Measurements from ENCODE around the gene AGTPBP1.
"Not testable (repeated sequence)": the region's sequence is repeated elsewhere in the genome, so short reads cannot be mapped to it uniquely, and the experiment has no call there.

AGTPBP1 gene

DNA sequence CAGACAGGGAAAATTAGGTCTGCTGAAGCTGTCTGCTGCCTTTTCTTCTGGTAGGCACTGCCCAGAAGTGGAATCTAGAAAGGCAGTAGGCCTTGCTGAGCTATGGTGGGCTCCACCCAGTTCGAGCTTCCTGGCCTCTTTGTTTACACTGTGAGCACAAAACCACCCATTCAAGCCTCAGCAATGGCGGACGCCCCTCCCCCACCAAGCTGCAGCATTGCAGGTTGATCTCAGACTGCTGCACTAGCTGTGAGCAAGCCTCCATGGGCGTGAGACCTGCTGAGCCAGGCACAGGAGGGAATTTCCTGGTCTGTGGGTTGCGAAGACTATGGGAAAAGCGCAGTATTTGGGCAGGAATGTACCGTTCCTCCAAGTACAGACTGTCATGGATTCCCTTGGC, 18.5 kb downstream of the AGTPBP1 start:
- DNase-seq = no peak
- in situ Hi-C loops (cut with HindIII; ENCODE audit: low pct_ligation_motif_present, low pct_unique_long_range_greater_than_20kb, low sequenced_read_pairs) = no loop called here

DNA sequence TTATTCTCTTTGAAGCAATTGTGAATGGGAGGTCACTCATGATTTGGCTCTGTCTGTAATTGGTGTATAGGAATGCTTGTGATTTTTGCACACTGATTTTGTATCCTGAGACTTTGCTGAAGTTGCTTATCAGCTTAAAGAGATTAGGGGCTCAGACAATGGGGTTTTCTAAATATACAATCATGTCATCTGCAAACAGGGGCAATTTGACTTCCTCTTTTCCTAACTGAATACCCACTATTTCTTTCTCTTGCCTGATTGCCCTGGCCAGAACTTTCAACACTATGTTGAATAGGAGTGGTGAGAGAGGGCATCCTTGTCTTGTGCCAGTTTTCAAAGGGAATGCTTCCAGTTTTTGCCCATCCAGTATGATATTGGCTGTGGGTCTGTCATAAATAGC, 22.3 kb downstream of the AGTPBP1 start:
- in situ Hi-C loops (cut with HindIII; ENCODE audit: low pct_ligation_motif_present, low pct_unique_long_range_greater_than_20kb, low sequenced_read_pairs); DNase-seq: not testable (repeated sequence)

DNA sequence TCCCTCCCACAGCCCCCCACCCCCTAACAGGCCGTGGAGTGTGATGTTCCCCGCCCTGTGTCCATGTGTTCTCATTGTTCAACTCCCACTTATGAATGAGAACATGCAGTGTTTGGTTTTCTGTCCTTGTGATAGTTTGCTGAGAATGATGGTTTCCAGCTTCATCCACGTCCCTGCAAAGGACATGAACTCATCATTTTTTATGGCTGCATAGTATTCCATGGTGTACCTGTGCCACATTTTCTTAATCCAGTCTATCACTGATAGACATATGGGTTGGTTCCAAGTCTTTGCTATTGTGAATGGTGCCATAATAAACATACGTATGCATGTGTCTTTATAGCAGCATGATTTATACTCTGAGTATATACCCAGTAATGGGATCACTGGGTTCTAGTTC, 23.9 kb downstream of the AGTPBP1 start:
- DNase-seq; in situ Hi-C loops (cut with HindIII; ENCODE audit: low pct_ligation_motif_present, low pct_unique_long_range_greater_than_20kb, low sequenced_read_pairs): not testable (repeated sequence)

DNA sequence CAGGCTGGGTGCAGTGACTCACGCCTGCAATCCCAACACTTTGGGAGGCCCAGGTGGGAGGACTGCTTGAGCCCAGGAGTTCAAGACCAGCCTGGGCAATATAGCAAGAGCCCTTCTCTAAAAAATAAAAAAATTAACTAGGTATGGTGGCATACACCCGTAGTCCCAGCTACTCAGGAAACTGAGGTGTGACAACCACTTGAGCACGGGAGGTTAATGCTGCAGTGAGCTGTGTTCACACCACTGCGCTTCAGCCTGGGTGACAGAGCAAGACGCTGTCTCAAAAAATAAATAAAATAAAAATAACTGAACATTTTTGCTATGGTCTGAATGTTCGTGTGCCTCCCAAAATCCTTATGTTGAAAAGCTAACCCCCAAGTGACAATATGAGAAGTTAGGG, 24.5 kb downstream of the AGTPBP1 start:
- in situ Hi-C loops (cut with HindIII; ENCODE audit: low pct_ligation_motif_present, low pct_unique_long_range_greater_than_20kb, low sequenced_read_pairs) = no loop called here
- DNase-seq = no peak

- in situ Hi-C loops (cut with HindIII; ENCODE audit: low pct_ligation_motif_present, low pct_unique_long_range_greater_than_20kb, low sequenced_read_pairs) = no loop called here
These were observed 25.5 kb downstream of the AGTPBP1 start for GRCh38 chr9:85716031-85716877.

DNA sequence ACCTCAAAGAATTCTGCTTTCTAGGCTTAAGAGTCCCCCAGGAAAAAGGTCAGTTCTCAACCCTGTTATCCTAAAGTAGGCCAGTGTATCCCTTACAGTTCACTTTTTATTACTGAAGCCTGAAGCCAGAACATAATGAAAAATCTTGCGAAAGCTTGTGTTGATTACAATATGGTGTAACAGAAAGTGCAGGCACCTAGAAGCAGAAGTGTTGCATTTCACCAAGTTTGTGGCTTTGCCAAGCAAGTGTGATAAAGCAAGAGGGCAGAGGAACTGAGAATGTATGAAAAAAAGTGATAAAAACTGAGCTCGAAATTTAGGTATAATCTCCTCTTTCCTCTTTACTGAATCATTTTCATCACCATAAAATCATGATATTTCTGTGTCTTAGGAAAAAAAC, 26.2 kb downstream of the AGTPBP1 start:
- DNase-seq = no peak
- in situ Hi-C loops (cut with HindIII; ENCODE audit: low pct_ligation_motif_present, low pct_unique_long_range_greater_than_20kb, low sequenced_read_pairs) = no loop called here

More at GRCh38 chr9:85716031-85716877, 25.5 kb downstream of the AGTPBP1 start:
- DNase-seq = peak; percentile 9

DNA sequence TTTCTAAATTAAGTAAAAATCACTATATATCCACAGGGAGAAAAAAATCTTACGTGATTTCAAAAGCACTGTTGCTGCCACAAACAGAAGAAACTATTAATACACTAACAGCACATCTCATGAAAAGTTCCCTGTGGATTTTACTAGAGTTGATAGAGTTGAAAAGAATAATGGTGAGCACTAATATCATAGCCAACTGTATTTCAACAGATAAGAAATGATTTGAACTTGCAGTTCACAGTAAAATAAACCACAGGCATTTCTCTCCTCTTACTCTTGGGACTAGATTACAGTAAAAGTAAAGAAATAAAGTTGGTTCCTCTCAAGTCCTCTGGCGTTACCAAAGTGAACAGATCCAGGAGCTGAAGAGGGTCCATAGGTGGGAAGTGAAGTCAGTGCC, 27.9 kb downstream of the AGTPBP1 start:
- no peak for DNase-seq
- in situ Hi-C loops (cut with HindIII; ENCODE audit: low pct_ligation_motif_present, low pct_unique_long_range_greater_than_20kb, low sequenced_read_pairs) = no loop called here

GRCh38 chr9:85704744-85705143, 37.0 kb downstream of the AGTPBP1 start:
- DNase-seq = no peak
- in situ Hi-C loops (cut with HindIII; ENCODE audit: low pct_ligation_motif_present, low pct_unique_long_range_greater_than_20kb, low sequenced_read_pairs) = no loop called here

DNA sequence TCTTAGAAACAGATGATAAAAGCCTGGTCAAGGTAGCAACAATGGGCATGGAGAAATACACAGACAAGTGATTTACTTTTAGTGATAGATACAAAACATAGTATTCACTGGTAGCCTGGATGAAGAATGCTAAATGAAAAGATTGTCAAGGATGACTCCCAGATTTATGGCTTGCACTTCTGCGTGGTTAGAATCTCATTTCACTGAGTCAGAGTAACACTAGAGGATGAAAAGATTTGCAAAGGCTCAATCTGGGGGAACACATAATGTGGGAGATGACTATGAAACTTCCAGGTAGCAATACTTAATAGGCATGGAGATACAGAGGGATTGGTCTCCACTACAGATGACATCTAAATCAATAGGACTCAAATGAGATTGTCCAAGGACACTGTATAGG, 38.4 kb downstream of the AGTPBP1 start:
- no peak for DNase-seq
- in situ Hi-C loops (cut with HindIII; ENCODE audit: low pct_ligation_motif_present, low pct_unique_long_range_greater_than_20kb, low sequenced_read_pairs) = no loop called here

GRCh38 chr9:85702726-85703289, 38.9 kb downstream of the AGTPBP1 start:
- DNase-seq = no peak
- in situ Hi-C loops (cut with HindIII; ENCODE audit: low pct_ligation_motif_present, low pct_unique_long_range_greater_than_20kb, low sequenced_read_pairs) = no loop called here

GRCh38 chr9:85702191-85702590, 39.6 kb downstream of the AGTPBP1 start:
- no peak for DNase-seq
- in situ Hi-C loops (cut with HindIII; ENCODE audit: low pct_ligation_motif_present, low pct_unique_long_range_greater_than_20kb, low sequenced_read_pairs) = no loop called here

DNA sequence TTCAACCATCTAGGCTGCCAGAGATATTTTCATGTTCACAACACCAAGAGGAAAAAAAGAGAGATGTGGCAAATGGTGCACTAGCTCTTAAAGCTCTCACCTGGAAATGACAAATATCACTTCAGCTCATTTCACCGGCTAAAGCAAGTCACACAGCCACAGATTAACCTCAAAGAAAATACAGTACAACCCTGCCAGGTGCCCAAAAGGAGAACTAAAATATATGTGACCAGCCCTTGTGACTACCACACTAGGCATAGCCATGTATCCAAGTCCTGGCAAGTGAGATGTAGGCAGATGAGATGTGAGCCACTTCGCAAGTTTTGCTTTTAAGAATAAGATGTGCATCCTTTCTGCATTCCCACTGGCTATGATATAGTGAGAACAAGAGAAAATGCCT, 41.4 kb downstream of the AGTPBP1 start:
- in situ Hi-C loops (cut with HindIII; ENCODE audit: low pct_ligation_motif_present, low pct_unique_long_range_greater_than_20kb, low sequenced_read_pairs) = no loop called here
- no peak for DNase-seq

GRCh38 chr9:85688361-85688760, 53.4 kb downstream of the AGTPBP1 start:
- in situ Hi-C loops (cut with HindIII; ENCODE audit: low pct_ligation_motif_present, low pct_unique_long_range_greater_than_20kb, low sequenced_read_pairs) = no loop called here
- DNase-seq = no peak

GRCh38 chr9:85685081-85685480, 56.7 kb downstream of the AGTPBP1 start:
- in situ Hi-C loops (cut with HindIII; ENCODE audit: low pct_ligation_motif_present, low pct_unique_long_range_greater_than_20kb, low sequenced_read_pairs) = no loop called here
- DNase-seq = no peak

GRCh38 chr9:85676790-85677189, 65.0 kb downstream of the AGTPBP1 start:
- in situ Hi-C loops (cut with HindIII; ENCODE audit: low pct_ligation_motif_present, low pct_unique_long_range_greater_than_20kb, low sequenced_read_pairs) = no loop called here
- no peak for DNase-seq

DNA sequence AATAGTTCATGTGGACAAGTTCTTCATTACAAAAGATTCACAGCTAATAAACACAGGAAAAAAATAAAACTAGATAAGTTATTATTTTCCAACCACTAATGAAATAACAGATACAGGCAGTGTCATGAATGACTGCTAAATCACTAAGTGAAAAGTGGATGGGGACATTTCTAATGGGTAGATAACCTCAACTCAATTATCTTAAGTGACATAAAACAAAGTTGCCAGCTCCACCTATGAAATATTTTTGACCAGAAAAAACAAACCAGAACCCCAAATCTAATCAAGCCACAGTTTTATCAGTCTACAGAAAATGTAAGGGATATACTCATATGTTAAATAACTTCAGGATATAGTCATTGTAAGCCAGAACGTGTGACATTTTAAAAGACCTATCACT, 74.4 kb downstream of the AGTPBP1 start:
- in situ Hi-C loops (cut with HindIII; ENCODE audit: low pct_ligation_motif_present, low pct_unique_long_range_greater_than_20kb, low sequenced_read_pairs) = no loop called here

DNA sequence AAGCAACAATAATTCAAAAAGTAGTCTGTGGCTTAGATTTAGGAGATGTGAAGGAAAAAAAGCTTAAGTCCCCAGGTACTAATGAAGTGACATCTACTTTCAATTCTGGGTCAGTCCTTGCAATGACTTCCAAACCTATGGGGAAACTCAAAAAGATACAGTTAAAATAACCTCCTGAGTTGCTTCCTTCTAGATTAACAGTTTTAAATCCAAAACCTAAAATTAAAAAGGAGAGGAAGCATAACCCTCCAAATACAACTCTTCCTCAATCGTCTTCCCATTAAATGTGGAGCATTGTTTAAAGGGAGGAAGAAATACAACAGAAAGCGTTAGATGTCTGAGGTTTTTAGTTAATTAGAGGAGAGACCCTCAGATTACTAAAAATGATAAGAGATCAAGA, 75.7 kb downstream of the AGTPBP1 start:
- DNase-seq = no peak
- in situ Hi-C loops (cut with HindIII; ENCODE audit: low pct_ligation_motif_present, low pct_unique_long_range_greater_than_20kb, low sequenced_read_pairs) = no loop called here

More for the DNA sequence above, 74.4 kb downstream of the AGTPBP1 start:
- DNase-seq = no peak

DNA sequence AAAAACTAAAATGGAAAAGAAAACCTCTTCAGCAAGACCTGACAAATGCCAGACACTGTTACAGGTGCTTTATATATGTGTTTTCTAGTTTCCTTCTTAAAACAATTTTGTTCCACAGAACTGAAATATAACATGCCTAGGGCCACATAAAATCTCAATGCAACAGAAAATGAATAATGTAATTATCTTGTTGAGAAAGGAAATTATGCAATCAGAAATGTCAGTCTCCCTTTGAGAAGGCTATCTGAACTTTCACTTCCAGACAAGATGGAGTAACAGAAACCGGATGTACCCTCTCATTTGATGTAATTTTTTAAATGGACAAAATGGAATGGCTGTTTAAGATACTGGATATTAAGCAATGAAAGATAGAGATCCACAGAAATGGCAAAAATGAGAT, 79.2 kb downstream of the AGTPBP1 start:
- in situ Hi-C loops (cut with HindIII; ENCODE audit: low pct_ligation_motif_present, low pct_unique_long_range_greater_than_20kb, low sequenced_read_pairs) = no loop called here
- DNase-seq = no peak

DNA sequence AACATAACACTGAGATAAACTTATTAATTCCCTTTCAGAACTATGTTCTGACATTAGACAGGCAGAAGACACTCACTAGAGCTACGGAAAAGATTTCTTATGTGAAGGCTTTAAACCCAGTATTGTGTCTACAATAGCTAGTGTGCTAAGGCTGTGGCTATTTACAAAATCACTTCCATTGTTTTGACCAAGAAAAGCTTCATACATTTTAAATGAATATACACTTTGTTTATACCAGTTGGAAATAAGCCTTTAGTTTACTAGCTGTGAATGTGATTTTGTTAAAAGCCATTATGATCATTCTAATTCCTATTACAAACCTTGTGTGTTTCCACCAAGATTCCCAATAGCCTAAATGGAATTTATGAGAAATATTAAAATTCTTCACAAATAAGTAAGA, 83.0 kb downstream of the AGTPBP1 start:
- no peak for DNase-seq
- in situ Hi-C loops (cut with HindIII; ENCODE audit: low pct_ligation_motif_present, low pct_unique_long_range_greater_than_20kb, low sequenced_read_pairs) = no loop called here

GRCh38 chr9:85653153-85653552, 88.6 kb downstream of the AGTPBP1 start:
- DNase-seq = no peak
- in situ Hi-C loops (cut with HindIII; ENCODE audit: low pct_ligation_motif_present, low pct_unique_long_range_greater_than_20kb, low sequenced_read_pairs) = no loop called here

Measured in ACHN (cell line).